Peyer's patch (tissue), 4 donors: ENCODE measurements around the gene PLET1.

ENCODE experiments used
- POLR2A ChIP-seq, 2 donors: fragments of 450-650 bp; IDR thresholded peaks; one replicate each; pipeline ENCODE4 v1.5.1; 2017; ENCODE audit warnings: antibody characterized with exemption in 2 of 2, mild to moderate bottlenecking in 2 of 2, moderate library complexity in 2 of 2
- TF ChIP-seq, protein P1 (sequence below), 6 experiments: fragments of 450-650 bp in 4 of 6; fragments of 200-600 bp in 2 of 6; sonication (generic) in 1 of 6; IDR thresholded peaks; one replicate each; pipeline ENCODE4 v1.5.1; 2017 to 2019; ENCODE audit warnings: antibody characterized with exemption in 6 of 6, mild to moderate bottlenecking in 3 of 6, moderate library complexity in 1 of 6

DNA sequence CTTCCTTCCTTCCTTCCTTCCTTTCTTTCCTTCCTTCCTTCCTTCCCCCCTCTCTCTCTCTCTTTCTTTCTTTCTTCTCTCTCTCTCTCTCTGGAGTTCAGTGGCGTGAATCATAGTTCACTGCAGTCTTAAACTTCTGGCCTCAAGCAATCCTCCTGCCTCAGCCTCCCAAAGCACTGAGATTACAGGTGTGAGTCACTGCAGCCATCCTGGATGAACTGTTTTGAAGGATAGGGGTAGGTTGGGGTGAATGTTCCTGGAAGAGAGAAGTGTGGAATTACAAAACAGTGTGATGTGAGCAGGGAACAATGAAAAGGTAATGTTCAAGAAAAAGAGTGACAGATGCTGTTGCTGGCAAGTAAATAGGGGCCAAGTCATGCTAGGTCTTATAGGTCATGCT lies 12.4 kb upstream of the PLET1 start:
- TF ChIP-seq, protein P1, sequence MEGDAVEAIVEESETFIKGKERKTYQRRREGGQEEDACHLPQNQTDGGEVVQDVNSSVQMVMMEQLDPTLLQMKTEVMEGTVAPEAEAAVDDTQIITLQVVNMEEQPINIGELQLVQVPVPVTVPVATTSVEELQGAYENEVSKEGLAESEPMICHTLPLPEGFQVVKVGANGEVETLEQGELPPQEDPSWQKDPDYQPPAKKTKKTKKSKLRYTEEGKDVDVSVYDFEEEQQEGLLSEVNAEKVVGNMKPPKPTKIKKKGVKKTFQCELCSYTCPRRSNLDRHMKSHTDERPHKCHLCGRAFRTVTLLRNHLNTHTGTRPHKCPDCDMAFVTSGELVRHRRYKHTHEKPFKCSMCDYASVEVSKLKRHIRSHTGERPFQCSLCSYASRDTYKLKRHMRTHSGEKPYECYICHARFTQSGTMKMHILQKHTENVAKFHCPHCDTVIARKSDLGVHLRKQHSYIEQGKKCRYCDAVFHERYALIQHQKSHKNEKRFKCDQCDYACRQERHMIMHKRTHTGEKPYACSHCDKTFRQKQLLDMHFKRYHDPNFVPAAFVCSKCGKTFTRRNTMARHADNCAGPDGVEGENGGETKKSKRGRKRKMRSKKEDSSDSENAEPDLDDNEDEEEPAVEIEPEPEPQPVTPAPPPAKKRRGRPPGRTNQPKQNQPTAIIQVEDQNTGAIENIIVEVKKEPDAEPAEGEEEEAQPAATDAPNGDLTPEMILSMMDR (IDR thresholded peaks at IDR 0.05) = no peak
- no peak for TF ChIP-seq POLR2A (IDR thresholded peaks at IDR 0.05)
